Hepatocyte (in vitro differentiated cells): ENCODE results near the gene ZBTB7C.

ENCODE experiments used
- EZH2 ChIP-seq: fragments of 200-600 bp; sonication (generic); IDR thresholded peaks from 2 replicates; pipeline ENCODE4 v1.6.1; 2016; ENCODE audit warnings: antibody characterized with exemption, mild to moderate bottlenecking, borderline replicate concordance
- EZH2phosphoT487 ChIP-seq: fragments of 200-600 bp; sonication (generic); IDR thresholded peaks from one replicate; pipeline ENCODE4 v1.6.1; 2018; ENCODE audit warnings: antibody characterized with exemption, mild to moderate bottlenecking, low read depth, moderate library complexity; ENCODE audit not compliant: unreplicated experiment, severe bottlenecking

- TF ChIP-seq EZH2: no peak
- TF ChIP-seq EZH2phosphoT487: no peak
Observed at GRCh38 chr18:48207733-48208132, 201.4 kb downstream of the ZBTB7C start.
